HepG2 (cell line): ENCODE measurements around the gene EPB41. TPM values are rescaled to one million over a fixed set of nuclear protein-coding genes. Genes with fewer than 3 reads are reported as not detected.
A peak's percentile ranks its signal among the peaks of the same experiment; 100 is the strongest.

Experiments used
- GATAD2A ChIP-seq: IDR thresholded peaks from 2 replicates; pipeline ENCODE4 v1.6.1; 2016
- HNF4G ChIP-seq, 2 experiments: sonication (generic) in 1 of 2; formaldehyde crosslinking in 1 of 2; IDR thresholded peaks; 2 replicates each; pipeline versions ENCODE4 v1.4.0 to v1.6.1; 2011 to 2020; ENCODE audit warnings: borderline replicate concordance in 2 of 2, low read depth in 2 of 2, mild to moderate bottlenecking in 2 of 2, low read length in 1 of 2, missing genetic modification reagents in 1 of 2, moderate library complexity in 1 of 2
- KDM6A ChIP-seq: IDR thresholded peaks from 2 replicates; pipeline ENCODE4 v1.6.1; 2016; ENCODE audit warnings: low read depth
- NFE2 ChIP-seq: sonication (generic); formaldehyde crosslinking; IDR thresholded peaks from 2 replicates; pipeline ENCODE4 v1.4.0; 2020; ENCODE audit warnings: missing genetic modification reagents
- RELA ChIP-seq: sonication (generic); formaldehyde crosslinking; IDR thresholded peaks from 2 replicates; pipeline ENCODE4 v1.4.0; 2020; ENCODE audit warnings: missing genetic modification reagents
- SIN3A ChIP-seq: IDR thresholded peaks from 2 replicates; pipeline ENCODE4 v1.6.1; 2011; ENCODE audit warnings: low read depth, mild to moderate bottlenecking, control low read depth, low read length, borderline replicate concordance
- SOX13 ChIP-seq, 3 experiments: fragments of 450-650 bp in 1 of 3; sonication (generic) in 1 of 3; formaldehyde crosslinking in 1 of 3; IDR thresholded peaks in 2 of 3; conservative IDR thresholded peaks in 1 of 3; 2 replicates each; pipeline versions ENCODE4 v1.5.0 to v1.6.1; 2016 to 2020; ENCODE audit warnings: antibody characterized with exemption in 1 of 3, mild to moderate bottlenecking in 1 of 3, missing compliant biosample characterization in 1 of 3, missing genetic modification reagents in 1 of 3, moderate library complexity in 1 of 3
- TARDBP ChIP-seq: sonication (generic); formaldehyde crosslinking; IDR thresholded peaks from 2 replicates; pipeline ENCODE4 v1.8.0; 2022; ENCODE audit warnings: mild to moderate bottlenecking, missing genetic modification reagents
- TP53 ChIP-seq: sonication (generic); formaldehyde crosslinking; conservative IDR thresholded peaks from 2 replicates; pipeline ENCODE4 v1.4.0; 2020; ENCODE audit warnings: missing genetic modification reagents
- ZBTB21 ChIP-seq: sonication (generic); formaldehyde crosslinking; IDR thresholded peaks from 2 replicates; pipeline ENCODE4 v1.4.0; 2020; ENCODE audit warnings: missing genetic modification reagents
- ZFP36L2 ChIP-seq: sonication (generic); formaldehyde crosslinking; IDR thresholded peaks from 2 replicates; pipeline ENCODE4 v1.4.0; 2020; ENCODE audit warnings: missing genetic modification reagents
- ZNF761 ChIP-seq: sonication (generic); formaldehyde crosslinking; conservative IDR thresholded peaks from 2 replicates; pipeline ENCODE4 v1.4.0; 2020; ENCODE audit warnings: mild to moderate bottlenecking, missing genetic modification reagents
- polyA plus RNA-seq, 8 experiments: library from polyadenylated mRNA; depleted of rRNA in 3 of 8; stranded (reverse) in 7 of 8; unstranded in 1 of 8; fragments of >200 nt; fragmentation: Illumina TruSeq in 4 of 8; extraction: Trizol in 4 of 8; gene quantifications; 2 replicates each; pipeline versions ENCODE4 v1.2.1 to v1.2.3, GENCODE V29; 2011 to 2016; ENCODE audit warnings: low read depth in 4 of 8, missing spikeins in 1 of 8, mixed read lengths in 1 of 8; ENCODE audit not compliant: insufficient read depth in 1 of 8
- total RNA-seq, 5 experiments: library from RNA; depleted of rRNA; stranded (reverse); fragments of >200 nt; fragmentation: Illumina TruSeq; extraction: Trizol; gene quantifications; 2 replicates each; pipeline ENCODE4 v1.2.3, GENCODE V29; 2016; ENCODE audit warnings: low read depth in 1 of 5
- TF ChIP-seq, protein P1 (sequence below): sonication (generic); formaldehyde crosslinking; IDR thresholded peaks from 2 replicates; pipeline ENCODE4 v1.5.1; 2020; ENCODE audit warnings: mild to moderate bottlenecking, moderate library complexity, missing genetic modification reagents
- TF ChIP-seq, protein P2 (sequence below): sonication (generic); formaldehyde crosslinking; IDR thresholded peaks from 2 replicates; pipeline ENCODE4 v1.5.1; 2020; ENCODE audit warnings: mild to moderate bottlenecking, missing genetic modification reagents, borderline replicate concordance
- TF ChIP-seq, protein P3 (sequence below): sonication (generic); formaldehyde crosslinking; IDR thresholded peaks from 2 replicates; pipeline ENCODE4 v1.5.1; 2020; ENCODE audit warnings: mild to moderate bottlenecking, missing genetic modification reagents, moderate library complexity
- TF ChIP-seq, protein P4 (sequence below), 2 experiments: sonication (generic) in 1 of 2; formaldehyde crosslinking in 1 of 2; IDR thresholded peaks; 2 replicates each; pipeline versions ENCODE4 v1.5.1 to v1.6.1; 2011 to 2020; ENCODE audit warnings: borderline replicate concordance in 1 of 2, low read depth in 1 of 2, low read length in 1 of 2, mild to moderate bottlenecking in 1 of 2, missing genetic modification reagents in 1 of 2, moderate library complexity in 1 of 2
- TF ChIP-seq, protein P5 (sequence below): IDR thresholded peaks from 2 replicates; pipeline ENCODE4 v1.6.1; 2016; ENCODE audit warnings: missing compliant biosample characterization, missing genetic modification reagents, borderline replicate concordance
- TF ChIP-seq, protein P6 (sequence below): sonication (generic); formaldehyde crosslinking; IDR thresholded peaks from 2 replicates; pipeline ENCODE4 v1.5.0; 2020; ENCODE audit warnings: missing genetic modification reagents
- TF ChIP-seq, protein P7 (sequence below): IDR thresholded peaks from 2 replicates; pipeline ENCODE4 v1.6.1; 2012; ENCODE audit warnings: inconsistent platforms

Gene EPB41
- total and polyA plus RNA-seq, 2 of the 13 experiments (the other 11 are each of a cell fraction or from before 2014, with no cell fraction given) = 34.5 to 46.7 TPM

DNA sequence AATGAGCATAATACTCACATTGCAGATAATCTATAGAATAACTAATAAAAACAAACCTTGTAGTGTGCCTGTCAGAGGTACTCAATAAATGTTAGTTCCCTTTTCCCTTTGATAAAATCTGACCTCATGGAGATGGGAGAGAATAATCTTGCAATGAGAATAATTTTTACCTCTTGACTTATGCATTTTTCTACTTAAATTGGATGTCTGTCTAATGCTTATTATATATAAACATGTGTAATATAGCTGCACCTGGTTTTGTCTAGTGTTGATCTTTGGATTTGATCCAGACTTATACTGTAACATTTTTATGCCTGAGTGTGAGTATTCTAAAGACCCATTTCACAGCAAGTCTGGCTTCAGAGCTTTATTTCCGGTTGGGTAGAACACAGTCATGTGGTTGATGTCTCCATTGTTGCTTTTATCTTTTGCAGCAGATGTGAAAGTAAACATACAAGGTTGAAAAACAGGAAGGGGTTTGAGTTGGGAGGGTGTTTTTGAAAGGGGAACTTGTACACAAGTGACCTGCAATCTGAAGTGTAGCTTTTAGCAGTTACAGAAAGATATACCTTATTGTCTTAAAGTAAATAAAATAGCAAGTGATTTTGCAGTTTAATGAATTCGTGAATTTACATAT is 12.4 kb downstream of the EPB41 start (continued):
- TF ChIP-seq, protein P1, sequence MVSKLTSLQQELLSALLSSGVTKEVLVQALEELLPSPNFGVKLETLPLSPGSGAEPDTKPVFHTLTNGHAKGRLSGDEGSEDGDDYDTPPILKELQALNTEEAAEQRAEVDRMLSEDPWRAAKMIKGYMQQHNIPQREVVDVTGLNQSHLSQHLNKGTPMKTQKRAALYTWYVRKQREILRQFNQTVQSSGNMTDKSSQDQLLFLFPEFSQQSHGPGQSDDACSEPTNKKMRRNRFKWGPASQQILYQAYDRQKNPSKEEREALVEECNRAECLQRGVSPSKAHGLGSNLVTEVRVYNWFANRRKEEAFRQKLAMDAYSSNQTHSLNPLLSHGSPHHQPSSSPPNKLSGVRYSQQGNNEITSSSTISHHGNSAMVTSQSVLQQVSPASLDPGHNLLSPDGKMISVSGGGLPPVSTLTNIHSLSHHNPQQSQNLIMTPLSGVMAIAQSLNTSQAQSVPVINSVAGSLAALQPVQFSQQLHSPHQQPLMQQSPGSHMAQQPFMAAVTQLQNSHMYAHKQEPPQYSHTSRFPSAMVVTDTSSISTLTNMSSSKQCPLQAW (CRISPR knock-in tag) = no peak
- TF ChIP-seq TP53 (no peak), ZBTB21 (CRISPR knock-in tag) (no peak), RELA (CRISPR knock-in tag) (no peak), ZNF761 (CRISPR knock-in tag) (no peak), NFE2 (CRISPR knock-in tag) (no peak), KDM6A (CRISPR knock-in tag) (0 out of 2 replicates have a peak, but pooled peaks have one; percentile 52), SOX13 (IDR thresholded peaks at IDR 0.05) (peak; percentile 33; the same call in 1 of the 2 replicates), SOX13 (CRISPR knock-in tag; conservative IDR thresholded peaks at IDR 0.05 in 1 of 2, IDR thresholded peaks at IDR 0.05 in 1 of 2) (peak in 1 of 2 experiments; percentile 92; a peak in 2 of 4 replicates), TARDBP (CRISPR knock-in tag) (peak; percentile 48; the same call in 1 of the 2 replicates), ZFP36L2 (CRISPR knock-in tag) (no peak), GATAD2A (CRISPR knock-in tag) (peak; percentile 81), HNF4G (IDR thresholded peaks at IDR 0.05; ENCODE audit: borderline replicate concordance, low read depth, low read length) (no peak), HNF4G (CRISPR knock-in tag; IDR thresholded peaks at IDR 0.05; ENCODE audit: borderline replicate concordance, low read depth) (no peak), SIN3A (no peak)
- TF ChIP-seq, protein P2, sequence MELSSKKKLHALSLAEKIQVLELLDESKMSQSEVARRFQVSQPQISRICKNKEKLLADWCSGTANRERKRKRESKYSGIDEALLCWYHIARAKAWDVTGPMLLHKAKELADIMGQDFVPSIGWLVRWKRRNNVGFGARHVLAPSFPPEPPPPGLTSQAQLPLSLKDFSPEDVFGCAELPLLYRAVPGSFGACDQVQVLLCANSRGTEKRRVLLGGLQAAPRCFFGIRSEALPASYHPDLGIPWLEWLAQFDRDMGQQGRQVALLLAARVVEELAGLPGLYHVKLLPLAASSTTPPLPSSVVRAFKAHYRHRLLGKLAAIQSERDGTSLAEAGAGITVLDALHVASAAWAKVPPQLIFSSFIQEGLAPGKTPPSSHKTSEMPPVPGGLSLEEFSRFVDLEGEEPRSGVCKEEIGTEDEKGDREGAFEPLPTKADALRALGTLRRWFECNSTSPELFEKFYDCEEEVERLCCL (CRISPR knock-in tag) = no peak
- TF ChIP-seq, protein P3, sequence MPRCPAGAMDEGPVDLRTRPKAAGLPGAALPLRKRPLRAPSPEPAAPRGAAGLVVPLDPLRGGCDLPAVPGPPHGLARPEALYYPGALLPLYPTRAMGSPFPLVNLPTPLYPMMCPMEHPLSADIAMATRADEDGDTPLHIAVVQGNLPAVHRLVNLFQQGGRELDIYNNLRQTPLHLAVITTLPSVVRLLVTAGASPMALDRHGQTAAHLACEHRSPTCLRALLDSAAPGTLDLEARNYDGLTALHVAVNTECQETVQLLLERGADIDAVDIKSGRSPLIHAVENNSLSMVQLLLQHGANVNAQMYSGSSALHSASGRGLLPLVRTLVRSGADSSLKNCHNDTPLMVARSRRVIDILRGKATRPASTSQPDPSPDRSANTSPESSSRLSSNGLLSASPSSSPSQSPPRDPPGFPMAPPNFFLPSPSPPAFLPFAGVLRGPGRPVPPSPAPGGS = no peak
- TF ChIP-seq, protein P4, sequence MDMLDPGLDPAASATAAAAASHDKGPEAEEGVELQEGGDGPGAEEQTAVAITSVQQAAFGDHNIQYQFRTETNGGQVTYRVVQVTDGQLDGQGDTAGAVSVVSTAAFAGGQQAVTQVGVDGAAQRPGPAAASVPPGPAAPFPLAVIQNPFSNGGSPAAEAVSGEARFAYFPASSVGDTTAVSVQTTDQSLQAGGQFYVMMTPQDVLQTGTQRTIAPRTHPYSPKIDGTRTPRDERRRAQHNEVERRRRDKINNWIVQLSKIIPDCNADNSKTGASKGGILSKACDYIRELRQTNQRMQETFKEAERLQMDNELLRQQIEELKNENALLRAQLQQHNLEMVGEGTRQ (IDR thresholded peaks at IDR 0.05; ENCODE audit: low read depth, low read length) = no peak
- TF ChIP-seq, protein P4 (CRISPR knock-in tag; IDR thresholded peaks at IDR 0.05; ENCODE audit: borderline replicate concordance) = peak; percentile 37; the same call in 1 of the 2 replicates
- TF ChIP-seq, protein P5, sequence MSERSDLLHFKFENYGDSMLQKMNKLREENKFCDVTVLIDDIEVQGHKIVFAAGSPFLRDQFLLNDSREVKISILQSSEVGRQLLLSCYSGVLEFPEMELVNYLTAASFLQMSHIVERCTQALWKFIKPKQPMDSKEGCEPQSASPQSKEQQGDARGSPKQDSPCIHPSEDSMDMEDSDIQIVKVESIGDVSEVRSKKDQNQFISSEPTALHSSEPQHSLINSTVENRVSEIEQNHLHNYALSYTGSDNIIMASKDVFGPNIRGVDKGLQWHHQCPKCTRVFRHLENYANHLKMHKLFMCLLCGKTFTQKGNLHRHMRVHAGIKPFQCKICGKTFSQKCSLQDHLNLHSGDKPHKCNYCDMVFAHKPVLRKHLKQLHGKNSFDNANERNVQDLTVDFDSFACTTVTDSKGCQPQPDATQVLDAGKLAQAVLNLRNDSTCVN (CRISPR knock-in tag) = no peak
- TF ChIP-seq, protein P6, sequence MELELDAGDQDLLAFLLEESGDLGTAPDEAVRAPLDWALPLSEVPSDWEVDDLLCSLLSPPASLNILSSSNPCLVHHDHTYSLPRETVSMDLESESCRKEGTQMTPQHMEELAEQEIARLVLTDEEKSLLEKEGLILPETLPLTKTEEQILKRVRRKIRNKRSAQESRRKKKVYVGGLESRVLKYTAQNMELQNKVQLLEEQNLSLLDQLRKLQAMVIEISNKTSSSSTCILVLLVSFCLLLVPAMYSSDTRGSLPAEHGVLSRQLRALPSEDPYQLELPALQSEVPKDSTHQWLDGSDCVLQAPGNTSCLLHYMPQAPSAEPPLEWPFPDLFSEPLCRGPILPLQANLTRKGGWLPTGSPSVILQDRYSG (CRISPR knock-in tag) = no peak
- TF ChIP-seq, protein P7, sequence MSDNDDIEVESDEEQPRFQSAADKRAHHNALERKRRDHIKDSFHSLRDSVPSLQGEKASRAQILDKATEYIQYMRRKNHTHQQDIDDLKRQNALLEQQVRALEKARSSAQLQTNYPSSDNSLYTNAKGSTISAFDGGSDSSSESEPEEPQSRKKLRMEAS = peak; percentile 52; the same call in 1 of the 2 replicates
